LNCaP clone FGC (cell line): ENCODE data around the gene KCNC3.
A peak's percentile ranks its signal among the peaks of the same experiment; 100 is the strongest.
"Not testable (repeated sequence)": the region's sequence is repeated elsewhere in the genome, so short reads cannot be mapped to it uniquely, and the experiment has no call there.

ENCODE experiments used
- DNase-seq: peaks from one replicate; pipeline ENCODE4 v3.0.0-alpha.2; 2011; ENCODE audit warnings: low read depth
- H3K4me3 ChIP-seq: 2 replicates; pipeline ENCODE4 v1.5.1; 2011; ENCODE audit warnings: mild to moderate bottlenecking, low read depth, low read length, control low read depth
- TF ChIP-seq, protein P1 (sequence below): IDR thresholded peaks from 2 replicates; pipeline ENCODE4 v1.5.1; 2012; ENCODE audit warnings: mild to moderate bottlenecking; ENCODE audit not compliant: control insufficient read depth, insufficient read depth; ENCODE audit errors: extremely low read depth

The KCNC3 gene

DNA sequence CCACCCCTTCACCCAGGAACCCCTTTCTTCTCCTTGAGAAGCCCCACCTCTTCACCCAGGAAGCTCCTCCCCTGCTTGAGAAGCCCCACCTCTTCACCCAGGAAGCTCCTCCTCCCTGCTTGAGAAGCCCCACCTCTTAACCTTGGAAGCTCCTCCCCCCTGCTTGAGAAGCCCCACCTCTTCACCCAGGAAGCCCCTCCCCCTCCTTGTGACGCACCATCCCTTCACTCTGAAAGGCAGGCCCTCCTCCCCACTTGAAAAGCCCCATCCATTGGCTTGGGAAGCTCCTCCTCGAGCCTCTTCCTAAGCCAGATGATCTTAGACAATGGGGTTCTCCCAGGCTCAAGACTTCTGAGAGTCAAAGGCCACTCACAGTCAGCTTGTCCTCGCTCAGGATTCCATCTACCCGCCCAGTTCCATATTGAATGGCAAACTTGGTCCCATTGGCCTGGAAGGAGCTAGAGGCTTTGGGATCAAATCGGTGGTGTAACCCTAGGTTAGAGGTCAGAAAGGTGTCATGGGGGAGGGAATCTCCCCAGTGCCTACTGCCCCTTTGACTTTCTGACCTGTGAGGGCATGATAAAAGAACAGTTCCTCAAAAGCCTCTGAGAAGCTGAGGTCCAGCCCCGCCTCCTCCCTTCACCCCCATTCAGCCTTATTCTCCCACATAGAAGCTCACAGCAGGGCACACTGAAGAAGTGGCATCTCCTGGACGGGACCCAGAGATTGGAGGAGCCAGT lies 32.3 kb upstream of the KCNC3 start:
- no peak overlapping the region for H3K4me3 ChIP-seq
- TF ChIP-seq, protein P1, sequence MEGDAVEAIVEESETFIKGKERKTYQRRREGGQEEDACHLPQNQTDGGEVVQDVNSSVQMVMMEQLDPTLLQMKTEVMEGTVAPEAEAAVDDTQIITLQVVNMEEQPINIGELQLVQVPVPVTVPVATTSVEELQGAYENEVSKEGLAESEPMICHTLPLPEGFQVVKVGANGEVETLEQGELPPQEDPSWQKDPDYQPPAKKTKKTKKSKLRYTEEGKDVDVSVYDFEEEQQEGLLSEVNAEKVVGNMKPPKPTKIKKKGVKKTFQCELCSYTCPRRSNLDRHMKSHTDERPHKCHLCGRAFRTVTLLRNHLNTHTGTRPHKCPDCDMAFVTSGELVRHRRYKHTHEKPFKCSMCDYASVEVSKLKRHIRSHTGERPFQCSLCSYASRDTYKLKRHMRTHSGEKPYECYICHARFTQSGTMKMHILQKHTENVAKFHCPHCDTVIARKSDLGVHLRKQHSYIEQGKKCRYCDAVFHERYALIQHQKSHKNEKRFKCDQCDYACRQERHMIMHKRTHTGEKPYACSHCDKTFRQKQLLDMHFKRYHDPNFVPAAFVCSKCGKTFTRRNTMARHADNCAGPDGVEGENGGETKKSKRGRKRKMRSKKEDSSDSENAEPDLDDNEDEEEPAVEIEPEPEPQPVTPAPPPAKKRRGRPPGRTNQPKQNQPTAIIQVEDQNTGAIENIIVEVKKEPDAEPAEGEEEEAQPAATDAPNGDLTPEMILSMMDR, result no peak
- no peak for DNase-seq

GRCh38 chr19:50359328-50359818 lies 30.2 kb upstream of the KCNC3 start:
- TF ChIP-seq, protein P1, result no peak
- H3K4me3 ChIP-seq, result no peak overlapping the region
- no peak for DNase-seq

- H3K4me3 ChIP-seq, result no peak overlapping the region
- no peak for DNase-seq
These were observed 29.5 kb upstream of the KCNC3 start for GRCh38 chr19:50358483-50359327.

GRCh38 chr19:50357178-50358100 lies 28.3 kb upstream of the KCNC3 start:
- TF ChIP-seq, protein P1, result peak; percentile 62
- DNase-seq, result no peak
- H3K4me3 ChIP-seq, result no peak overlapping the region

More at GRCh38 chr19:50358483-50359327, 29.5 kb upstream of the KCNC3 start:
- TF ChIP-seq, protein P1, result no peak

GRCh38 chr19:50356691-50357177 lies 27.6 kb upstream of the KCNC3 start:
- no peak for DNase-seq
- no peak overlapping the region for H3K4me3 ChIP-seq
- TF ChIP-seq, protein P1, result no peak

GRCh38 chr19:50353487-50353880 lies 24.3 kb upstream of the KCNC3 start:
- H3K4me3 ChIP-seq, DNase-seq: not testable (repeated sequence)
